GM21723 (cell line): ENCODE data around the gene TIA1.
"Not testable (repeated sequence)": the region's sequence is repeated elsewhere in the genome, so short reads cannot be mapped to it uniquely, and the experiment has no call there.

Source experiments
- ATAC-seq: cut with Tn5 transposase; IDR thresholded peaks from one replicate; pipeline ENCODE4 v1.9.1; 2021; ENCODE audit warnings: mild to moderate bottlenecking, moderate library complexity; ENCODE audit not compliant: unreplicated experiment

The TIA1 gene, protein sequence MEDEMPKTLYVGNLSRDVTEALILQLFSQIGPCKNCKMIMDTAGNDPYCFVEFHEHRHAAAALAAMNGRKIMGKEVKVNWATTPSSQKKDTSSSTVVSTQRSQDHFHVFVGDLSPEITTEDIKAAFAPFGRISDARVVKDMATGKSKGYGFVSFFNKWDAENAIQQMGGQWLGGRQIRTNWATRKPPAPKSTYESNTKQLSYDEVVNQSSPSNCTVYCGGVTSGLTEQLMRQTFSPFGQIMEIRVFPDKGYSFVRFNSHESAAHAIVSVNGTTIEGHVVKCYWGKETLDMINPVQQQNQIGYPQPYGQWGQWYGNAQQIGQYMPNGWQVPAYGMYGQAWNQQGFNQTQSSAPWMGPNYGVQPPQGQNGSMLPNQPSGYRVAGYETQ

GRCh38 chr2:70248181-70248847 is at the start of gene TIA1:
Gene TIA1, minus strand, starts transcription at chr2:70248628. Its CDS starts 198 bp downstream, at chr2:70248430.
- peak; percentile 97 for ATAC-seq

GRCh38 chr2:70297828-70298227 is 49.4 kb upstream of the TIA1 start:
- not testable (repeated sequence) for ATAC-seq

- ATAC-seq = no peak
Measured at GRCh38 chr2:70283500-70284191, 35.2 kb upstream of the TIA1 start.

- ATAC-seq = no peak
Measured at GRCh38 chr2:70282439-70282838, 34.0 kb upstream of the TIA1 start.

GRCh38 chr2:70280242-70280798 is 31.9 kb upstream of the TIA1 start:
- no peak for ATAC-seq

- no peak for ATAC-seq
Measured at GRCh38 chr2:70270323-70270722, 21.9 kb upstream of the TIA1 start.

- ATAC-seq = not testable (repeated sequence)
Measured at GRCh38 chr2:70269422-70270302, 21.2 kb upstream of the TIA1 start.

DNA sequence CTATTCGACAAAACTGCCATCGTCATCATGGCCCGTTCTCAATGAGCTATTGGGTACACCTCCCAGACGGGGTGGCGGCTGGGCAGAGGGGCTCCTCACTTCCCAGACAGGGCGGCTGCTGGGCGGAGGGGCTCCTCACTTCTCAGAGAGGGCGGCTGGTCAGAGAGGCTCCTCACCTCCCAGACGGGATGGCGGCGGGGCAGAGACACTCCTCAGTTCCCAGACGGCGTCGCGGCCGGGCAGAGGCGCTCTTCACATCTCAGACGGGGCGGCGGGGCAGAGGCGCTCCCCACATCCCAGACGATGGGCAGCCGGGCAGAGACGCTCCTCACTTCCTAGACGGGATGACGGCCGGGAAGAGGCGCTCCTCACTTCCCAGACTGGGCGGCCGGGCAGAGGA is 18.5 kb upstream of the TIA1 start:
- ATAC-seq = not testable (repeated sequence)

DNA sequence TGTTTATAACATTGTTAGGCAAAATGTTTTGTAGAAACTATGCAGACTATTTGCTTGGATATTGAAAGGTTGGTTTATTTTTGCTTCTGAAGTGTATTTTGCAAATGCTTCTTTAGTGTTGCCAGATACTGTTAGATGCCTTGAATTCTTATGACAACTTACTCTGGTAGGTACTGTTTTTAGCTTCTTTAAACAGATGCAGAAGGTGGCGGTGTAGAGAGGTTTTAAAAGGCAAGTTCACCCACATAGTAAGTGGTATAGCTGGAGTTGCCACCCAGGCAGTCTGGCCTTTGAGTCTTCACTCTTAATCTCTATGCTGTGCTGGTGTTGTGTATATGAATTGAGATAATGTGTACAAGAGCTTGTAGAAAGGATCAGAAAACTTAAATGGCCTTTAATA is 13.1 kb upstream of the TIA1 start:
- no peak for ATAC-seq

GRCh38 chr2:70258532-70258875 is 10.1 kb upstream of the TIA1 start:
- no peak for ATAC-seq

- ATAC-seq = no peak
Measured at GRCh38 chr2:70255637-70256314, 7.3 kb upstream of the TIA1 start.

DNA sequence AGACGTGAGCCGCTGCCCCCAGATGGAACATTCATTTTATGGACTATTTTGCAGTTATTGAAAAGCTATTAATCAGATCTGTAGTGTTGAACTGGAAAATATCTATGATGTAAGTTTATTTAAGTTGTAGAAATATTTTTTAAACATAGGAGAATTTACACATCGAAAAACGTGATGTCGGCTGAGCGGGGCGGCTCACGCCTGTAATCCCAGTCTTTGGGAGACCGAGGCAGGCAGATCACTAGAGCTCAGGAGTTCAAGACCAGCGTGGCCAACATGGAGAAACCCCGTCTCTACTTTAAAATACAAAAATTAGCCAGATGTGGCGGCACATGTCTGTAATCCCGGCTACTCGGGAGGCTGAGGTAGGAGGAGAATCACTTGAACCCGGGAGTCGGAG is 2.0 kb upstream of the TIA1 start:
- ATAC-seq = no peak

GRCh38 chr2:70247364-70248180 is 856 bp downstream of the TIA1 start:
- no peak for ATAC-seq

- ATAC-seq = no peak
Measured at GRCh38 chr2:70243806-70244584, 4.4 kb downstream of the TIA1 start.

DNA sequence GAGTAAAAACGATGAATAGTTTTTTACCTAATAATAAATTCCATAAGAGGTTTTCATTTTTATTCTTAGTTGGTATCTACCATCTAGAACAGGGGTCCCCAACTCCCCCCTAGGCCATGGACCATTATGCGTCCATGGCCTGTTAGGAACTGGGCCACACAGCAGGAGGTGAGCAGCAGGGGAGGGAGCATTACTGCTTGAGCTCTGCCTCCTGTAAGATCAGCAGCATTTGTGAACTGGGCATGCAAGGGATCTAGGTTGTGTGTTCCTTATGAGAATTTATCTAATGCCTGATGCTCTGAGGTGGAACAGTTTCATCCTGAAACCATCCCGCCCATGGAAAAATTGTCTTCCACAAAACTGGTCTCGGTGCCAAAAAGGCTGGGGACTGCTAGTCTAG is 5.9 kb downstream of the TIA1 start:
- ATAC-seq = no peak

DNA sequence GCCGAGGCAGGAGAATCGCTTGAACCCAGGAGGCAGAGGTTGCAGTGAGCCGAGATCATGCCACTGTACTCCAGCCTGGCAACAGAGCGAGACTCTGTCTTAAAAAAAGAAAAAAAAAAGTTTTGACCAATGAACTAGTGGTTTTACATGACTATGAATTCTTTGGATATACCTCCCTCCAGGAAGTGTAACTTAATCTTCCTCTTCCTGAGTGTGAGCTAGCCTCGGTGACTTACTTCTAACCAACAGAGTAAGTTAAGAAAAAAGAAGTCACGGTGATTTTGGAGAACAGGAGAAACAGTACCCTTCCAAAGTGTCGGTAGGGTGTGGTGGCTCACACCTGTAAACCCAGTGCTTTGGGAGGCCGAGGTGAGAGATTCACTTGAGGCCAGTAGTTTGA is 7.1 kb downstream of the TIA1 start:
- ATAC-seq = no peak

DNA sequence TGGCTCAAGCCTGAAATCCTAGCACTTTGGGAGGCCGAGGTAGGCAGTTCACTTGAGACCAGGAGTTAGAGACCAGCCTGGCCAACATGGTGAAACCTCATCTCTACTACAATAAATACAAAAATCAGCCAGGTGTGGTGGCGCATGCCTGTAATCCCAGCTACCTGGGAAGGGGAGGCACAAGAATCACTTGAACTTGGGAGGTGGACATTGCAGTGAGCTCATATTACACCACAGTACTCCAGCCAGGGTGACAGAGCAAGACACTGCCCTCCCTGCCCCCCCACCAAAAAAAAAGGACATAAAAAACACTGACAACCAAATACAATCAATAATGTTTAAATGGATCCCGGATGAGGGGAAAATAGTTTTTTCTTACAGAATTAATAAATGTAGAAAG is 7.8 kb downstream of the TIA1 start:
- ATAC-seq = no peak

GRCh38 chr2:70233926-70234325 is 14.5 kb downstream of the TIA1 start:
- no peak for ATAC-seq
